Activated T-helper 9 cell treated with anti-CD3 and anti-CD28 coated beads, Interleukin-2, amount 50 U/mL, for 16 hours (primary cell): ENCODE results near the gene RAPGEF6.
"Not testable (repeated sequence)": the region's sequence is repeated elsewhere in the genome, so short reads cannot be mapped to it uniquely, and the experiment has no call there.

Source experiments
- DNase-seq: peaks from one replicate; pipeline ENCODE4 v3.0.0-alpha.2; 2020; ENCODE audit warnings: low read depth

RAPGEF6 gene

GRCh38 chr5:131607903-131608540, 27.0 kb downstream of the RAPGEF6 start:
- DNase-seq, result no peak

GRCh38 chr5:131607418-131607817, 27.6 kb downstream of the RAPGEF6 start:
- DNase-seq, result no peak

- DNase-seq, result no peak
Observed at GRCh38 chr5:131605086-131605485, 29.9 kb downstream of the RAPGEF6 start.

- DNase-seq, result no peak
Observed at GRCh38 chr5:131595088-131596033, 39.7 kb downstream of the RAPGEF6 start.

GRCh38 chr5:131593921-131594320, 41.1 kb downstream of the RAPGEF6 start:
- DNase-seq, result no peak

- DNase-seq, result not testable (repeated sequence)
Observed at GRCh38 chr5:131593436-131593835, 41.6 kb downstream of the RAPGEF6 start.

GRCh38 chr5:131589510-131590348, 45.3 kb downstream of the RAPGEF6 start:
- DNase-seq, result no peak

GRCh38 chr5:131587541-131587940, 47.5 kb downstream of the RAPGEF6 start:
- DNase-seq, result no peak

- no peak for DNase-seq
Observed at GRCh38 chr5:131581702-131582101, 53.3 kb downstream of the RAPGEF6 start.

- no peak for DNase-seq
Observed at GRCh38 chr5:131579917-131580671, 54.9 kb downstream of the RAPGEF6 start.

GRCh38 chr5:131575660-131576227, 59.3 kb downstream of the RAPGEF6 start:
- no peak for DNase-seq

- no peak for DNase-seq
Observed at GRCh38 chr5:131571669-131572168, 63.3 kb downstream of the RAPGEF6 start.

- DNase-seq, result no peak
Observed at GRCh38 chr5:131570757-131571156, 64.3 kb downstream of the RAPGEF6 start.

- no peak for DNase-seq
Observed at GRCh38 chr5:131564229-131564652, 70.8 kb downstream of the RAPGEF6 start.

GRCh38 chr5:131563434-131564228, 71.4 kb downstream of the RAPGEF6 start:
- no peak for DNase-seq

- no peak for DNase-seq
Observed at GRCh38 chr5:131550606-131551005, 84.4 kb downstream of the RAPGEF6 start.

- DNase-seq, result no peak
Observed at GRCh38 chr5:131548176-131548575, 86.9 kb downstream of the RAPGEF6 start.

- no peak for DNase-seq
Observed at GRCh38 chr5:131545845-131546244, 89.2 kb downstream of the RAPGEF6 start.

GRCh38 chr5:131542723-131543122, 92.3 kb downstream of the RAPGEF6 start:
- DNase-seq, result no peak

- no peak for DNase-seq
Observed at GRCh38 chr5:131541762-131542161, 93.3 kb downstream of the RAPGEF6 start.
